GM23338 (cell line): Measurements from ENCODE around the gene GBE1. TPM values are rescaled to one million over a fixed set of nuclear protein-coding genes. Genes with fewer than 3 reads are reported as not detected.

Source experiments
- ATAC-seq: fragments of 200-7000 bp; cut with Tn5 transposase; 3 replicates; pipeline ENCODE4 v1.9.1; 2020
- DNase-seq: peaks from one replicate; pipeline ENCODE4 v3.0.0-alpha.2; 2015; ENCODE audit warnings: low spot score
- H2AFZ ChIP-seq: fragments of 200-600 bp; sonication (generic); 2 replicates; pipeline ENCODE4 v1.8.0; 2016; ENCODE audit warnings: antibody characterized with exemption, mild to moderate bottlenecking, moderate library complexity
- H3F3A ChIP-seq: fragments of 200-600 bp; sonication (generic); replicated peaks from 2 replicates; pipeline ENCODE4 v1.8.0; 2017; ENCODE audit warnings: antibody characterized with exemption, mixed run types, low read depth
- H3K27ac ChIP-seq: fragments of 200-600 bp; sonication (generic); 2 replicates; pipeline ENCODE4 v1.6.1; 2016; ENCODE audit warnings: low read depth
- H3K27me3 ChIP-seq: fragments of 200-600 bp; sonication (generic); 2 replicates; pipeline ENCODE4 v1.8.0; 2016; ENCODE audit warnings: mild to moderate bottlenecking, mixed run types, moderate library complexity; ENCODE audit not compliant: insufficient read depth
- H3K36me3 ChIP-seq: fragments of 200-600 bp; sonication (generic); 2 replicates; pipeline ENCODE4 v1.8.0; 2016; ENCODE audit warnings: mild to moderate bottlenecking; ENCODE audit not compliant: insufficient read depth
- H3K4me1 ChIP-seq: fragments of 200-600 bp; sonication (generic); 2 replicates; pipeline ENCODE4 v1.8.0; 2016; ENCODE audit warnings: mild to moderate bottlenecking, moderate library complexity; ENCODE audit not compliant: insufficient read depth
- H3K4me2 ChIP-seq: fragments of 200-600 bp; sonication (generic); 2 replicates; pipeline ENCODE4 v1.7.1; 2017; ENCODE audit warnings: mixed run types
- H3K4me3 ChIP-seq: fragments of 200-600 bp; sonication (generic); 2 replicates; pipeline ENCODE4 v1.6.1; 2016; ENCODE audit warnings: mixed run types
- H3K79me2 ChIP-seq: fragments of 200-600 bp; sonication (generic); replicated peaks from 2 replicates; pipeline ENCODE4 v1.8.0; 2017; ENCODE audit warnings: mild to moderate bottlenecking; ENCODE audit not compliant: insufficient read depth
- H3K9me2 ChIP-seq: fragments of 200-600 bp; sonication (generic); 2 replicates; pipeline ENCODE4 v1.8.0; 2017; ENCODE audit not compliant: insufficient read depth
- H4K20me1 ChIP-seq: fragments of 200-600 bp; sonication (generic); replicated peaks from 2 replicates; pipeline ENCODE4 v1.8.0; 2017; ENCODE audit warnings: mild to moderate bottlenecking; ENCODE audit not compliant: insufficient read depth
- H3K27ac Mint-ChIP-seq: 2 replicates; pipeline ENCODE4 v1.8.0; 2020; ENCODE audit warnings: inconsistent platforms, mild to moderate bottlenecking, moderate library complexity, mixed read lengths
- H3K27me3 Mint-ChIP-seq: 3 replicates; pipeline ENCODE4 v1.8.0; 2022; ENCODE audit warnings: low read depth, mild to moderate bottlenecking, moderate library complexity, mixed read lengths, inconsistent platforms; ENCODE audit not compliant: insufficient read depth, poor library complexity
- H3K36me3 Mint-ChIP-seq: 3 replicates; pipeline ENCODE4 v1.8.0; 2021; ENCODE audit warnings: low read depth, mild to moderate bottlenecking, inconsistent platforms, moderate library complexity, mixed read lengths
- H3K4me1 Mint-ChIP-seq: 3 replicates; pipeline ENCODE4 v1.8.0; 2020; ENCODE audit warnings: mild to moderate bottlenecking, inconsistent platforms, mixed read lengths
- H3K4me3 Mint-ChIP-seq: 3 replicates; pipeline ENCODE4 v1.8.0; 2021; ENCODE audit warnings: moderate library complexity, mild to moderate bottlenecking, inconsistent platforms, mixed read lengths
- H3K9me3 Mint-ChIP-seq: 3 replicates; pipeline ENCODE4 v1.8.0; 2020; ENCODE audit warnings: moderate library complexity, mild to moderate bottlenecking, inconsistent platforms, mixed read lengths
- CREB1 ChIP-seq: fragments of 250-450 bp; sonication (Bioruptor Pico); IDR thresholded peaks from 2 replicates; pipeline ENCODE4 v1.5.0; 2020; ENCODE audit warnings: low read depth, mild to moderate bottlenecking, moderate library complexity
- EZH2 ChIP-seq: fragments of 200-600 bp; sonication (generic); IDR thresholded peaks from one replicate; pipeline ENCODE4 v1.8.0; 2017; ENCODE audit warnings: antibody characterized with exemption, mild to moderate bottlenecking, low read depth; ENCODE audit not compliant: unreplicated experiment
- EZH2phosphoT487 ChIP-seq: fragments of 200-600 bp; sonication (generic); IDR thresholded peaks from one replicate; pipeline ENCODE4 v1.8.1; 2018; ENCODE audit warnings: antibody characterized with exemption; ENCODE audit not compliant: unreplicated experiment
- JUNB ChIP-seq: IDR thresholded peaks from one replicate; pipeline ENCODE4 v1.6.1; 2016; ENCODE audit warnings: antibody characterized with exemption; ENCODE audit not compliant: unreplicated experiment
- NANOG ChIP-seq: IDR thresholded peaks from 2 replicates; pipeline ENCODE4 v1.6.1; 2016; ENCODE audit warnings: antibody characterized with exemption, borderline replicate concordance
- POLR2AphosphoS5 ChIP-seq: IDR thresholded peaks from 2 replicates; pipeline ENCODE4 v1.6.1; 2016; ENCODE audit warnings: antibody characterized with exemption, low read depth
- STAT1 ChIP-seq: IDR thresholded peaks from one replicate; pipeline ENCODE4 v1.6.1; 2016; ENCODE audit warnings: antibody characterized with exemption; ENCODE audit not compliant: unreplicated experiment
- ZNF114 ChIP-seq: fragments of 250-450 bp; sonication (Bioruptor Pico); IDR thresholded peaks from 2 replicates; pipeline ENCODE4 v1.5.0; 2020; ENCODE audit warnings: mild to moderate bottlenecking, moderate library complexity
- ZNF331 ChIP-seq: fragments of 250-450 bp; sonication (Bioruptor Pico); IDR thresholded peaks from 2 replicates; pipeline ENCODE4 v1.5.0; 2020; ENCODE audit warnings: low read depth, mild to moderate bottlenecking, moderate library complexity
- polyA plus RNA-seq: library from polyadenylated mRNA; unstranded; fragments of >200 nt; fragmentation: Nextera tagmentation; extraction: Ambion mirVana; gene quantifications from 2 replicates; pipeline ENCODE4 v1.2.1, GENCODE V29; 2016
- total RNA-seq: library from RNA; depleted of rRNA; stranded (reverse); fragments of >200 nt; shearing (Covaris generic); gene quantifications from 2 replicates; pipeline ENCODE4 v1.2.3, GENCODE V29; 2014
- TF ChIP-seq, protein P1 (sequence below): IDR thresholded peaks from 2 replicates; pipeline ENCODE4 v1.6.1; 2016; ENCODE audit warnings: antibody characterized with exemption
- TF ChIP-seq, protein P2 (sequence below), 2 experiments: fragments of 200-600 bp in 1 of 2; sonication (generic) in 1 of 2; conservative IDR thresholded peaks; 2 replicates each; pipeline versions ENCODE4 v1.5.1 to v1.6.1; 2016 to 2017; ENCODE audit warnings: antibody characterized with exemption in 2 of 2, low read depth in 2 of 2, mild to moderate bottlenecking in 2 of 2, moderate library complexity in 1 of 2
- TF ChIP-seq, protein P3 (sequence below): fragments of 250-450 bp; sonication (Bioruptor Pico); IDR thresholded peaks from 2 replicates; pipeline ENCODE4 v1.5.0; 2020; ENCODE audit warnings: mild to moderate bottlenecking, moderate library complexity
- TF ChIP-seq, protein P4 (sequence below): IDR thresholded peaks from one replicate; pipeline ENCODE4 v1.6.1; 2018; ENCODE audit warnings: antibody characterized with exemption; ENCODE audit not compliant: unreplicated experiment

GBE1 gene
- total and polyA plus RNA-seq, 2 experiments from 2014 or later, result 6.4 to 12.2 TPM

DNA sequence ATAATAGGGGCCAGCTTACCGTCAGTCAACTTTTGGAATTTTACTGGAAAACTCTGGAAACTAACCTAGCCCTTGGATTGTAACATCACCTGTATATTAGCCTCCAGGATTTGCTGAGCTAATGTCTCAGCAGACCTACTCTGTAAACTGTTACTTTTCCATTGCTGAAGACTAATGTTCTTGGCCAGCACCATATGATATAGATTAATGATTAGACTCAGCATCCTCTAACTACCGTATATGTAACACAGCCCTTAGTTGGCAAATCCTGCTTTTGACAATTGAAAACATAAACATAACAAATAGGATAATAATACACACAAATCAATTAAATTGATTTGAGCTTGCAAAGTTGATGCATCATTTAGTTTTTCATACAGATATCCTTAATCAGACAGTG lies 26.6 kb upstream of the GBE1 start:
- H3K27ac Mint-ChIP-seq, result no peak overlapping the region
- peaks cover under 1% of the 10 kb centered on the region; the same call in 1 of the 3 replicates for H3K36me3 Mint-ChIP-seq
- no peak overlapping the region for H3K4me2 ChIP-seq
- H4K20me1 ChIP-seq, result no peaks in the 10 kb centered on the region
- no peaks in the 10 kb centered on the region for H3K9me2 ChIP-seq
- no peak overlapping the region for H3K27ac ChIP-seq
- H3K9me3 Mint-ChIP-seq, result peaks cover 3% of the 10 kb centered on the region; the same call in 2 of the 3 replicates
- no peak for DNase-seq
- H3F3A ChIP-seq, result no peaks in the 10 kb centered on the region
- no peak overlapping the region for H2AFZ ChIP-seq
- no peak for ATAC-seq
- H3K27me3 Mint-ChIP-seq, result no peaks in the 10 kb centered on the region
- peaks cover 15% of the 10 kb centered on the region for H3K4me1 ChIP-seq
- TF ChIP-seq ZNF114 (CRISPR knock-in tag) (no peak), EZH2 (no peak), EZH2phosphoT487 (no peak), CREB1 (CRISPR knock-in tag) (no peak), STAT1 (no peak), JUNB (no peak), POLR2AphosphoS5 (no peak), NANOG (no peak), ZNF331 (CRISPR knock-in tag) (no peak)
- TF ChIP-seq, protein P1, sequence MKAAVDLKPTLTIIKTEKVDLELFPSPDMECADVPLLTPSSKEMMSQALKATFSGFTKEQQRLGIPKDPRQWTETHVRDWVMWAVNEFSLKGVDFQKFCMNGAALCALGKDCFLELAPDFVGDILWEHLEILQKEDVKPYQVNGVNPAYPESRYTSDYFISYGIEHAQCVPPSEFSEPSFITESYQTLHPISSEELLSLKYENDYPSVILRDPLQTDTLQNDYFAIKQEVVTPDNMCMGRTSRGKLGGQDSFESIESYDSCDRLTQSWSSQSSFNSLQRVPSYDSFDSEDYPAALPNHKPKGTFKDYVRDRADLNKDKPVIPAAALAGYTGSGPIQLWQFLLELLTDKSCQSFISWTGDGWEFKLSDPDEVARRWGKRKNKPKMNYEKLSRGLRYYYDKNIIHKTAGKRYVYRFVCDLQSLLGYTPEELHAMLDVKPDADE, result no peak
- TF ChIP-seq, protein P2, sequence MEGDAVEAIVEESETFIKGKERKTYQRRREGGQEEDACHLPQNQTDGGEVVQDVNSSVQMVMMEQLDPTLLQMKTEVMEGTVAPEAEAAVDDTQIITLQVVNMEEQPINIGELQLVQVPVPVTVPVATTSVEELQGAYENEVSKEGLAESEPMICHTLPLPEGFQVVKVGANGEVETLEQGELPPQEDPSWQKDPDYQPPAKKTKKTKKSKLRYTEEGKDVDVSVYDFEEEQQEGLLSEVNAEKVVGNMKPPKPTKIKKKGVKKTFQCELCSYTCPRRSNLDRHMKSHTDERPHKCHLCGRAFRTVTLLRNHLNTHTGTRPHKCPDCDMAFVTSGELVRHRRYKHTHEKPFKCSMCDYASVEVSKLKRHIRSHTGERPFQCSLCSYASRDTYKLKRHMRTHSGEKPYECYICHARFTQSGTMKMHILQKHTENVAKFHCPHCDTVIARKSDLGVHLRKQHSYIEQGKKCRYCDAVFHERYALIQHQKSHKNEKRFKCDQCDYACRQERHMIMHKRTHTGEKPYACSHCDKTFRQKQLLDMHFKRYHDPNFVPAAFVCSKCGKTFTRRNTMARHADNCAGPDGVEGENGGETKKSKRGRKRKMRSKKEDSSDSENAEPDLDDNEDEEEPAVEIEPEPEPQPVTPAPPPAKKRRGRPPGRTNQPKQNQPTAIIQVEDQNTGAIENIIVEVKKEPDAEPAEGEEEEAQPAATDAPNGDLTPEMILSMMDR (conservative IDR thresholded peaks at IDR 0.05; ENCODE audit: low read depth in 2 of 2), result no peak
- TF ChIP-seq, protein P3, sequence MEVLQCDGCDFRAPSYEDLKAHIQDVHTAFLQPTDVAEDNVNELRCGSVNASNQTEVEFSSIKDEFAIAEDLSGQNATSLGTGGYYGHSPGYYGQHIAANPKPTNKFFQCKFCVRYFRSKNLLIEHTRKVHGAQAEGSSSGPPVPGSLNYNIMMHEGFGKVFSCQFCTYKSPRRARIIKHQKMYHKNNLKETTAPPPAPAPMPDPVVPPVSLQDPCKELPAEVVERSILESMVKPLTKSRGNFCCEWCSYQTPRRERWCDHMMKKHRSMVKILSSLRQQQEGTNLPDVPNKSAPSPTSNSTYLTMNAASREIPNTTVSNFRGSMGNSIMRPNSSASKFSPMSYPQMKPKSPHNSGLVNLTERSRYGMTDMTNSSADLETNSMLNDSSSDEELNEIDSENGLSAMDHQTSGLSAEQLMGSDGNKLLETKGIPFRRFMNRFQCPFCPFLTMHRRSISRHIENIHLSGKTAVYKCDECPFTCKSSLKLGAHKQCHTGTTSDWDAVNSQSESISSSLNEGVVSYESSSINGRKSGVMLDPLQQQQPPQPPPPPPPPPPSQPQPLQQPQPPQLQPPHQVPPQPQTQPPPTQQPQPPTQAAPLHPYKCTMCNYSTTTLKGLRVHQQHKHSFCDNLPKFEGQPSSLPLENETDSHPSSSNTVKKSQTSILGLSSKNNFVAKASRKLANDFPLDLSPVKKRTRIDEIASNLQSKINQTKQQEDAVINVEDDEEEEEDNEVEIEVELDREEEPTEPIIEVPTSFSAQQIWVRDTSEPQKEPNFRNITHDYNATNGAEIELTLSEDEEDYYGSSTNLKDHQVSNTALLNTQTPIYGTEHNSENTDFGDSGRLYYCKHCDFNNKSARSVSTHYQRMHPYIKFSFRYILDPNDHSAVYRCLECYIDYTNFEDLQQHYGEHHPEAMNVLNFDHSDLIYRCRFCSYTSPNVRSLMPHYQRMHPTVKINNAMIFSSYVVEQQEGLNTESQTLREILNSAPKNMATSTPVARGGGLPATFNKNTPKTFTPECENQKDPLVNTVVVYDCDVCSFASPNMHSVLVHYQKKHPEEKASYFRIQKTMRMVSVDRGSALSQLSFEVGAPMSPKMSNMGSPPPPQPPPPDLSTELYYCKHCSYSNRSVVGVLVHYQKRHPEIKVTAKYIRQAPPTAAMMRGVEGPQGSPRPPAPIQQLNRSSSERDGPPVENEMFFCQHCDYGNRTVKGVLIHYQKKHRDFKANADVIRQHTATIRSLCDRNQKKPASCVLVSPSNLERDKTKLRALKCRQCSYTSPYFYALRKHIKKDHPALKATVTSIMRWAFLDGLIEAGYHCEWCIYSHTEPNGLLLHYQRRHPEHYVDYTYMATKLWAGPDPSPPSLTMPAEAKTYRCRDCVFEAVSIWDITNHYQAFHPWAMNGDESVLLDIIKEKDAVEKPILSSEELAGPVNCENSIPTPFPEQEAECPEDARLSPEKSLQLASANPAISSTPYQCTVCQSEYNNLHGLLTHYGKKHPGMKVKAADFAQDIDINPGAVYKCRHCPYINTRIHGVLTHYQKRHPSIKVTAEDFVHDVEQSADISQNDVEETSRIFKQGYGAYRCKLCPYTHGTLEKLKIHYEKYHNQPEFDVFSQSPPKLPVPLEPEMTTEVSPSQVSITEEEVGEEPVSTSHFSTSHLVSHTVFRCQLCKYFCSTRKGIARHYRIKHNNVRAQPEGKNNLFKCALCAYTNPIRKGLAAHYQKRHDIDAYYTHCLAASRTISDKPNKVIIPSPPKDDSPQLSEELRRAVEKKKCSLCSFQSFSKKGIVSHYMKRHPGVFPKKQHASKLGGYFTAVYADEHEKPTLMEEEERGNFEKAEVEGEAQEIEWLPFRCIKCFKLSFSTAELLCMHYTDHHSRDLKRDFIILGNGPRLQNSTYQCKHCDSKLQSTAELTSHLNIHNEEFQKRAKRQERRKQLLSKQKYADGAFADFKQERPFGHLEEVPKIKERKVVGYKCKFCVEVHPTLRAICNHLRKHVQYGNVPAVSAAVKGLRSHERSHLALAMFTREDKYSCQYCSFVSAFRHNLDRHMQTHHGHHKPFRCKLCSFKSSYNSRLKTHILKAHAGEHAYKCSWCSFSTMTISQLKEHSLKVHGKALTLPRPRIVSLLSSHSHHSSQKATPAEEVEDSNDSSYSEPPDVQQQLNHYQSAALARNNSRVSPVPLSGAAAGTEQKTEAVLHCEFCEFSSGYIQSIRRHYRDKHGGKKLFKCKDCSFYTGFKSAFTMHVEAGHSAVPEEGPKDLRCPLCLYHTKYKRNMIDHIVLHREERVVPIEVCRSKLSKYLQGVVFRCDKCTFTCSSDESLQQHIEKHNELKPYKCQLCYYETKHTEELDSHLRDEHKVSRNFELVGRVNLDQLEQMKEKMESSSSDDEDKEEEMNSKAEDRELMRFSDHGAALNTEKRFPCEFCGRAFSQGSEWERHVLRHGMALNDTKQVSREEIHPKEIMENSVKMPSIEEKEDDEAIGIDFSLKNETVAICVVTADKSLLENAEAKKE (CRISPR knock-in tag), result no peak
- TF ChIP-seq, protein P4, sequence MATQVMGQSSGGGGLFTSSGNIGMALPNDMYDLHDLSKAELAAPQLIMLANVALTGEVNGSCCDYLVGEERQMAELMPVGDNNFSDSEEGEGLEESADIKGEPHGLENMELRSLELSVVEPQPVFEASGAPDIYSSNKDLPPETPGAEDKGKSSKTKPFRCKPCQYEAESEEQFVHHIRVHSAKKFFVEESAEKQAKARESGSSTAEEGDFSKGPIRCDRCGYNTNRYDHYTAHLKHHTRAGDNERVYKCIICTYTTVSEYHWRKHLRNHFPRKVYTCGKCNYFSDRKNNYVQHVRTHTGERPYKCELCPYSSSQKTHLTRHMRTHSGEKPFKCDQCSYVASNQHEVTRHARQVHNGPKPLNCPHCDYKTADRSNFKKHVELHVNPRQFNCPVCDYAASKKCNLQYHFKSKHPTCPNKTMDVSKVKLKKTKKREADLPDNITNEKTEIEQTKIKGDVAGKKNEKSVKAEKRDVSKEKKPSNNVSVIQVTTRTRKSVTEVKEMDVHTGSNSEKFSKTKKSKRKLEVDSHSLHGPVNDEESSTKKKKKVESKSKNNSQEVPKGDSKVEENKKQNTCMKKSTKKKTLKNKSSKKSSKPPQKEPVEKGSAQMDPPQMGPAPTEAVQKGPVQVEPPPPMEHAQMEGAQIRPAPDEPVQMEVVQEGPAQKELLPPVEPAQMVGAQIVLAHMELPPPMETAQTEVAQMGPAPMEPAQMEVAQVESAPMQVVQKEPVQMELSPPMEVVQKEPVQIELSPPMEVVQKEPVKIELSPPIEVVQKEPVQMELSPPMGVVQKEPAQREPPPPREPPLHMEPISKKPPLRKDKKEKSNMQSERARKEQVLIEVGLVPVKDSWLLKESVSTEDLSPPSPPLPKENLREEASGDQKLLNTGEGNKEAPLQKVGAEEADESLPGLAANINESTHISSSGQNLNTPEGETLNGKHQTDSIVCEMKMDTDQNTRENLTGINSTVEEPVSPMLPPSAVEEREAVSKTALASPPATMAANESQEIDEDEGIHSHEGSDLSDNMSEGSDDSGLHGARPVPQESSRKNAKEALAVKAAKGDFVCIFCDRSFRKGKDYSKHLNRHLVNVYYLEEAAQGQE, result no peak
- no peak overlapping the region for H3K4me3 ChIP-seq
- H3K27me3 ChIP-seq, result no peaks in the 10 kb centered on the region
- peaks cover 9% of the 10 kb centered on the region; the same call in 2 of the 3 replicates for H3K4me1 Mint-ChIP-seq
- no peaks in the 10 kb centered on the region for H3K36me3 ChIP-seq
- no peak overlapping the region for H3K4me3 Mint-ChIP-seq
- H3K79me2 ChIP-seq, result no peaks in the 10 kb centered on the region
